ENCODE results near the gene GDPD1. TPM values are rescaled to one million over a fixed set of nuclear protein-coding genes. Genes with fewer than 3 reads are reported as not detected.

The GDPD1 gene
- total and polyA plus RNA-seq, 9 of the 15 experiments (the other 6 are each of a cell fraction or from before 2014, with no cell fraction given), result 5.7 to 15.2 (median 9.3) TPM

DNA sequence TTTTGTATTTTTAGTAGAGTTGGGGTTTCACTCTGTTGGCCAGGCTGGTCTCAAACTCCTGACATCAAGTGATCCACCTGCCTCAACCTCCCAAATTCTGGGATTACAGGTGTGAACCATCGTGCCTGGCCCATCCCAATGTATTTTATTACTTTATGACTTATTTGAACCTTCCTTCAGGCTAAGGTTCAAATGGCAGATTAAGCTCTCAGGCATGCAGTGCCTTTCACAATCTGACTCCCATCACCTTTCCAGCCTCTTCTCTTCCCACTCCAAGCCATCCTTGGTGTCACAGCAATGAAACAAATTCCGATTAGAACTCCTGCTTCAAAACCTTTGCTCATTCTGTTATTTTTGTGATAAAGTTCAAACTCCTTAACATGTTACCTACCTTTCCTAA lies 84.5 kb downstream of the GDPD1 start (continued):
- TF ChIP-seq ZNF780A (CRISPR knock-in tag; IDR thresholded peaks at IDR 0.05) (no peak), ZNF75A (CRISPR knock-in tag; IDR thresholded peaks at IDR 0.05) (no peak)
- TF ChIP-seq, protein P1, sequence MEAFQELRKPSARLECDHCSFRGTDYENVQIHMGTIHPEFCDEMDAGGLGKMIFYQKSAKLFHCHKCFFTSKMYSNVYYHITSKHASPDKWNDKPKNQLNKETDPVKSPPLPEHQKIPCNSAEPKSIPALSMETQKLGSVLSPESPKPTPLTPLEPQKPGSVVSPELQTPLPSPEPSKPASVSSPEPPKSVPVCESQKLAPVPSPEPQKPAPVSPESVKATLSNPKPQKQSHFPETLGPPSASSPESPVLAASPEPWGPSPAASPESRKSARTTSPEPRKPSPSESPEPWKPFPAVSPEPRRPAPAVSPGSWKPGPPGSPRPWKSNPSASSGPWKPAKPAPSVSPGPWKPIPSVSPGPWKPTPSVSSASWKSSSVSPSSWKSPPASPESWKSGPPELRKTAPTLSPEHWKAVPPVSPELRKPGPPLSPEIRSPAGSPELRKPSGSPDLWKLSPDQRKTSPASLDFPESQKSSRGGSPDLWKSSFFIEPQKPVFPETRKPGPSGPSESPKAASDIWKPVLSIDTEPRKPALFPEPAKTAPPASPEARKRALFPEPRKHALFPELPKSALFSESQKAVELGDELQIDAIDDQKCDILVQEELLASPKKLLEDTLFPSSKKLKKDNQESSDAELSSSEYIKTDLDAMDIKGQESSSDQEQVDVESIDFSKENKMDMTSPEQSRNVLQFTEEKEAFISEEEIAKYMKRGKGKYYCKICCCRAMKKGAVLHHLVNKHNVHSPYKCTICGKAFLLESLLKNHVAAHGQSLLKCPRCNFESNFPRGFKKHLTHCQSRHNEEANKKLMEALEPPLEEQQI (IDR thresholded peaks at IDR 0.05), result no peak
- TF ChIP-seq, protein P2, sequence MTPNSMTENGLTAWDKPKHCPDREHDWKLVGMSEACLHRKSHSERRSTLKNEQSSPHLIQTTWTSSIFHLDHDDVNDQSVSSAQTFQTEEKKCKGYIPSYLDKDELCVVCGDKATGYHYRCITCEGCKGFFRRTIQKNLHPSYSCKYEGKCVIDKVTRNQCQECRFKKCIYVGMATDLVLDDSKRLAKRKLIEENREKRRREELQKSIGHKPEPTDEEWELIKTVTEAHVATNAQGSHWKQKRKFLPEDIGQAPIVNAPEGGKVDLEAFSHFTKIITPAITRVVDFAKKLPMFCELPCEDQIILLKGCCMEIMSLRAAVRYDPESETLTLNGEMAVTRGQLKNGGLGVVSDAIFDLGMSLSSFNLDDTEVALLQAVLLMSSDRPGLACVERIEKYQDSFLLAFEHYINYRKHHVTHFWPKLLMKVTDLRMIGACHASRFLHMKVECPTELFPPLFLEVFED (CRISPR knock-in tag; conservative IDR thresholded peaks at IDR 0.05), result no peak

DNA sequence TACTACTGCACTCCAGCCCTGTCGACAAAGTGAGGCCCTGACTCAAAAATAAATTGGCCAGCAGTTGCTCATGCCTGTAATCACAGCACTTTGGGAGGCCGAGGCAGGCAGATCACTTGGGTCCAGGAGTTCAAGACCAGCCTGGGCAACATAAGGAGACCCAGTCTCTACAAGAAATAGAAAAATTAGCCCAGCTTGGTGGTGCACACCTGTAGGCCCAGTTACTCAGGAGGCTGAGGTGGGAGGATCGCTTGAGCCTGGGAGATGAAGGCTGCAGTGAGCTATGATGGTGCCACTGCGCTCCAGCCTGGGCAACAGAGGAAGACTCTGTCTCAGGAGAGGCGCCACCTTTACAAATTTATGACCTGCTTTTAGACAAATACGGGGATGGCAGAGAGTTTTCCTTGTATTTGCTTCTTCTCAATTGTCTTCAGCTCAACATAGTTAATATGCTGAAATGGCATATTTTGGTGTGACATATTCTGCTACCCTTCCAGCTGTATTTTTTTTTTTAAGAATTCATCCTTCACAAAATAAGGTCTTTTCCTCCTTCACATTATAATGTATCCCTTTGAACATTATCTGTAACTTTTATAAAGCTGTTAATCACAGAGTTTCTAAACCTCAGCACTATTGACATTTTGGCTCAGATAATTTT lies 90.1 kb downstream of the GDPD1 start:
- Histone ChIP-seq H3K36me3 (ENCODE audit: control insufficient read depth, insufficient read depth, low read length) (no peaks in the 10 kb centered on the region), H3K27ac (ENCODE audit: extremely low read depth, low read depth, low read length) (no peak overlapping the region), H3K4me3 (no peak overlapping the region), H3K9me1 (ENCODE audit: control insufficient read depth, insufficient read depth, low read length) (no peaks in the 10 kb centered on the region), H4K20me1 (replicated peaks; ENCODE audit: control insufficient read depth, insufficient read depth, low read length) (no peaks in the 10 kb centered on the region), H3K27me3 (ENCODE audit: control insufficient read depth in 2 of 2, insufficient read depth in 2 of 2, low read length in 2 of 2) (no peaks in the 10 kb centered on the region), H3K9me3 (replicated peaks; ENCODE audit: control insufficient read depth, insufficient read depth, low read depth, low read length) (no peaks in the 10 kb centered on the region), H3K4me2 (ENCODE audit: insufficient read depth, low read length) (no peak overlapping the region), H3K9ac (ENCODE audit: insufficient read depth in 1 of 2, low read depth in 2 of 2, low read length in 2 of 2) (no peak overlapping the region), H3K4me1 (replicated peaks in 1 of 2; ENCODE audit: control insufficient read depth in 2 of 2, insufficient read depth in 2 of 2, low read length in 2 of 2) (0 out of 5 replicates have a peak, but pooled peaks cover 0 to 4% of the 10 kb centered on the region in 2 experiments), H2AFZ (ENCODE audit: low read depth, low read length) (peak overlapping the region; percentile 81), H3K79me2 (ENCODE audit: control insufficient read depth, insufficient read depth, low read length) (no peaks in the 10 kb centered on the region)
- in situ Hi-C loops (cut with MboI) (loop anchor here (5.0 to 10.0 kb wide), 2 partner anchors 127 to 724 kb away; no protein-coding TSS in a partner anchor), intact Hi-C loops (cut with micrococcal nuclease) (loop anchor here (2.0 kb wide), 1 partner anchor 248 kb away; no protein-coding TSS in a partner anchor)
- no peak for ATAC-seq
- WGBS (ENCODE audit: insufficient coverage, low coverage, missing lambda C conversion rate), result 63% methylated on average over 6 of the region's 6 CpGs
- CTCF ChIA-PET (ENCODE audit: low intra/inter-chr PET ratio), result interaction anchor here (0.5 to 2.1 kb wide), 5 partner anchors 35 to 250 kb away, joined by 3 to 15 read pairs (median 4); no protein-coding TSS in a partner anchor
- POLR2A ChIA-PET, result interaction anchor here (0.7 to 1.5 kb wide), 6 partner anchors 14 to 553 kb away, joined by 3 to 5 read pairs (median 4); no protein-coding TSS in a partner anchor
- BruUV-seq (replicated peaks), result no TSS peak
- no peak for DNase-seq (ENCODE audit: extremely low read depth in 1 of 4, low spot score in 3 of 4)
- no peak for FAIRE-seq
- TF ChIP-seq MAFG (tag; conservative IDR thresholded peaks at IDR 0.05) (peak; percentile 95), ZBTB17 (CRISPR knock-in tag; IDR thresholded peaks at IDR 0.05) (no peak), ZNF316 (IDR thresholded peaks at IDR 0.05) (peak; percentile 98), MAFF (IDR thresholded peaks at IDR 0.05; ENCODE audit: low read length) (peak; percentile 96), SIN3A (IDR thresholded peaks at IDR 0.05; ENCODE audit: borderline replicate concordance in 2 of 2, control insufficient read depth in 1 of 2, low read depth in 2 of 2, low read length in 2 of 2) (no peak), ZNF197 (CRISPR knock-in tag; IDR thresholded peaks at IDR 0.05; ENCODE audit: low read depth) (no peak), C11orf30 (IDR thresholded peaks at IDR 0.05; ENCODE audit: low read depth) (peak; percentile 96), HDAC2 (IDR thresholded peaks at IDR 0.05) (no peak)
- TF ChIP-seq, protein P3, sequence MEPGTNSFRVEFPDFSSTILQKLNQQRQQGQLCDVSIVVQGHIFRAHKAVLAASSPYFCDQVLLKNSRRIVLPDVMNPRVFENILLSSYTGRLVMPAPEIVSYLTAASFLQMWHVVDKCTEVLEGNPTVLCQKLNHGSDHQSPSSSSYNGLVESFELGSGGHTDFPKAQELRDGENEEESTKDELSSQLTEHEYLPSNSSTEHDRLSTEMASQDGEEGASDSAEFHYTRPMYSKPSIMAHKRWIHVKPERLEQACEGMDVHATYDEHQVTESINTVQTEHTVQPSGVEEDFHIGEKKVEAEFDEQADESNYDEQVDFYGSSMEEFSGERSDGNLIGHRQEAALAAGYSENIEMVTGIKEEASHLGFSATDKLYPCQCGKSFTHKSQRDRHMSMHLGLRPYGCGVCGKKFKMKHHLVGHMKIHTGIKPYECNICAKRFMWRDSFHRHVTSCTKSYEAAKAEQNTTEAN (CRISPR knock-in tag; IDR thresholded peaks at IDR 0.05), result no peak
- TF ChIP-seq, protein P4, sequence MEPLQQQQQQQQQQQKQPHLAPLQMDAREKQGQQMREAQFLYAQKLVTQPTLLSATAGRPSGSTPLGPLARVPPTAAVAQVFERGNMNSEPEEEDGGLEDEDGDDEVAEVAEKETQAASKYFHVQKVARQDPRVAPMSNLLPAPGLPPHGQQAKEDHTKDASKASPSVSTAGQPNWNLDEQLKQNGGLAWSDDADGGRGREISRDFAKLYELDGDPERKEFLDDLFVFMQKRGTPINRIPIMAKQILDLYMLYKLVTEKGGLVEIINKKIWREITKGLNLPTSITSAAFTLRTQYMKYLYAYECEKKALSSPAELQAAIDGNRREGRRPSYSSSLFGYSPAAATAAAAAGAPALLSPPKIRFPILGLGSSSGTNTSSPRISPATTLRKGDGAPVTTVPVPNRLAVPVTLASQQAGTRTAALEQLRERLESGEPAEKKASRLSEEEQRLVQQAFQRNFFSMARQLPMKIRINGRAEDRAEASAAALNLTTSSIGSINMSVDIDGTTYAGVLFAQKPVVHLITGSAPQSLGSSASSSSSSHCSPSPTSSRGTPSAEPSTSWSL (CRISPR knock-in tag; IDR thresholded peaks at IDR 0.05; ENCODE audit: borderline replicate concordance), result no peak

All from K562 (cell line).